K562 (cell line): ENCODE results near the gene ARMC8. TPM values are rescaled to one million over a fixed set of nuclear protein-coding genes. Genes with fewer than 3 reads are reported as not detected.

ENCODE experiments used
- ATAC-seq: fragments of 200-7000 bp; cut with Tn5 transposase; 3 replicates; pipeline ENCODE4 v1.9.1; 2020; ENCODE audit warnings: moderate library complexity
- BruUV-seq: library from RNA; stranded (reverse); fragments of 400-500 nt; replicated peaks from 2 replicates; lab custom pipeline; 2021; lab: Mats Ljungman, UMichigan
- CTCF ChIA-PET: fragments of 300-600 bp; formaldehyde crosslinking; extraction: SDS; loops from one replicate; lab custom pipeline; 2021; ENCODE audit warnings: low intra/inter-chr PET ratio; lab: Yijun Ruan, JAX
- POLR2A ChIA-PET: fragments of 300-600, 350-650 bp; sonication (Branson Sonifier 250); formaldehyde crosslinking; extraction: SDS; loops from one replicate; lab custom pipeline; 2021; ENCODE audit warnings: antibody characterized with exemption, inconsistent platforms; lab: Yijun Ruan, JAX
- DNase-seq, 4 experiments: peaks; one replicate each; pipeline versions ENCODE4 v3.0.0 to v3.0.0-alpha.2; 2011 to 2018; ENCODE audit warnings: low spot score in 3 of 4, mixed read lengths in 3 of 4; ENCODE audit errors: extremely low read depth in 1 of 4
- FAIRE-seq: peaks from 2 replicates; lab custom pipeline; 2011; peaks lifted over from hg19 to GRCh38; lab: Jason Lieb, UNC
- H2AFZ ChIP-seq: 2 replicates; pipeline ENCODE4 v1.6.0; 2011; ENCODE audit warnings: low read depth, low read length, control low read depth, inconsistent platforms
- H3K27ac ChIP-seq: fragments of 200-600 bp; 3 replicates; pipeline ENCODE4 v1.8.0; 2011; ENCODE audit warnings: low read depth, mild to moderate bottlenecking, control low read depth, inconsistent platforms, low read length, moderate library complexity, mixed read lengths; ENCODE audit errors: extremely low read depth
- H3K27me3 ChIP-seq, 2 experiments: fragments of 300-600 bp in 1 of 2; 2 replicates in 1 of 2; 3 replicates in 1 of 2; pipeline versions ENCODE4 v1.6.0 to v1.8.0; 2011; ENCODE audit warnings: inconsistent platforms in 2 of 2, low read length in 2 of 2, mild to moderate bottlenecking in 1 of 2, mixed read lengths in 1 of 2, moderate library complexity in 1 of 2; ENCODE audit not compliant: control insufficient read depth in 2 of 2, insufficient read depth in 2 of 2
- H3K36me3 ChIP-seq: fragments of 300-600 bp; 3 replicates; pipeline ENCODE4 v1.8.0; 2011; ENCODE audit warnings: mild to moderate bottlenecking, low read length, inconsistent platforms; ENCODE audit not compliant: control insufficient read depth, insufficient read depth
- H3K4me1 ChIP-seq, 2 experiments: fragments of 200-600 bp in 1 of 2; replicated peaks in 1 of 2; 2 replicates in 1 of 2; 3 replicates in 1 of 2; pipeline versions ENCODE4 v1.5.1 to v1.8.0; 2011; ENCODE audit warnings: inconsistent platforms in 2 of 2, low read length in 2 of 2, mild to moderate bottlenecking in 1 of 2, mixed read lengths in 1 of 2, moderate library complexity in 1 of 2; ENCODE audit not compliant: control insufficient read depth in 2 of 2, insufficient read depth in 2 of 2
- H3K4me2 ChIP-seq: 2 replicates; pipeline ENCODE4 v1.6.1; 2011; ENCODE audit warnings: low read length, control low read depth, inconsistent platforms, mixed read lengths; ENCODE audit not compliant: insufficient read depth
- H3K4me3 ChIP-seq: fragments of 200-600 bp; sonication (generic), shearing (Covaris generic); 2 replicates; pipeline ENCODE4 v1.5.1; 2016; ENCODE audit warnings: control low read depth, inconsistent platforms
- H3K79me2 ChIP-seq: fragments of 200-600 bp; 3 replicates; pipeline ENCODE4 v1.8.0; 2011; ENCODE audit warnings: low read length, inconsistent platforms; ENCODE audit not compliant: control insufficient read depth, insufficient read depth
- H3K9ac ChIP-seq, 2 experiments: 2 replicates each; pipeline versions ENCODE4 v1.6.0 to v1.6.1; 2011; ENCODE audit warnings: low read depth in 2 of 2, low read length in 2 of 2, control low read depth in 1 of 2, inconsistent platforms in 1 of 2, mild to moderate bottlenecking in 1 of 2, mixed read lengths in 1 of 2; ENCODE audit not compliant: insufficient read depth in 1 of 2
- H3K9me1 ChIP-seq: one replicate; pipeline ENCODE4 v1.6.0; 2011; ENCODE audit warnings: inconsistent platforms, mild to moderate bottlenecking, low read length, moderate library complexity; ENCODE audit not compliant: control insufficient read depth, insufficient read depth
- H3K9me3 ChIP-seq: replicated peaks from 2 replicates; pipeline ENCODE4 v1.5.1; 2011; ENCODE audit warnings: low read depth, low read length, inconsistent platforms; ENCODE audit not compliant: control insufficient read depth, insufficient read depth
- H4K20me1 ChIP-seq: replicated peaks from 2 replicates; pipeline ENCODE4 v1.6.1; 2011; ENCODE audit warnings: low read length, inconsistent platforms, mixed read lengths; ENCODE audit not compliant: control insufficient read depth, insufficient read depth
- BDP1 ChIP-seq: IDR thresholded peaks from 3 replicates; pipeline ENCODE4 v1.6.1; 2011; ENCODE audit not compliant: insufficient read length, insufficient read depth
- FOXO4 ChIP-seq: fragments of 450-650 bp; formaldehyde crosslinking; IDR thresholded peaks from 2 replicates; pipeline ENCODE4 v1.4.0; 2020; ENCODE audit warnings: mild to moderate bottlenecking, moderate library complexity
- GABPA ChIP-seq: fragments of 200-800 bp; sonication (Bioruptor generic); conservative IDR thresholded peaks from 2 replicates; pipeline ENCODE4 v1.6.1; 2016; ENCODE audit warnings: low read depth, missing genetic modification characterization, missing compliant biosample characterization
- HDGF ChIP-seq: fragments of 450-650 bp; IDR thresholded peaks from 2 replicates; pipeline ENCODE4 v1.6.1; 2016
- MBD1 ChIP-seq: fragments of 250-450 bp; sonication (Bioruptor Pico); IDR thresholded peaks from 2 replicates; pipeline ENCODE4 v1.8.0; 2022; ENCODE audit warnings: inconsistent platforms
- MEIS2 ChIP-seq: fragments of 450-650 bp; IDR thresholded peaks from 2 replicates; pipeline ENCODE4 v1.6.1; 2014; ENCODE audit warnings: mild to moderate bottlenecking; ENCODE audit not compliant: partially characterized antibody
- NRF1 ChIP-seq, 2 experiments: fragments of 450-650 bp; IDR thresholded peaks in 1 of 2; conservative IDR thresholded peaks in 1 of 2; 2 replicates each; pipeline ENCODE4 v1.6.1; 2014; ENCODE audit warnings: mild to moderate bottlenecking in 2 of 2
- TCF15 ChIP-seq: fragments of 250-450 bp; sonication (Bioruptor Pico); IDR thresholded peaks from 2 replicates; pipeline ENCODE4 v1.8.0; 2022; ENCODE audit warnings: moderate library complexity, mild to moderate bottlenecking, inconsistent platforms
- TCF3 ChIP-seq: sonication (generic); formaldehyde crosslinking; IDR thresholded peaks from 2 replicates; pipeline ENCODE4 v1.4.0; 2020; ENCODE audit warnings: mild to moderate bottlenecking, missing genetic modification reagents
- TOE1 ChIP-seq, 2 experiments: fragments of 450-650 bp in 1 of 2; sonication (generic) in 1 of 2; formaldehyde crosslinking in 1 of 2; IDR thresholded peaks; 2 replicates each; pipeline versions ENCODE4 v1.7.1 to v1.8.0; 2016 to 2022; ENCODE audit warnings: borderline replicate concordance in 2 of 2, mild to moderate bottlenecking in 2 of 2, antibody characterized with exemption in 1 of 2, inconsistent platforms in 1 of 2, low read depth in 1 of 2, missing genetic modification reagents in 1 of 2, moderate library complexity in 1 of 2
- ZFPM2 ChIP-seq: fragments of 250-450 bp; sonication (Bioruptor Pico); IDR thresholded peaks from 2 replicates; pipeline ENCODE4 v1.5.1; 2022; ENCODE audit warnings: mild to moderate bottlenecking
- ZNF24 ChIP-seq: fragments of 450-650 bp; IDR thresholded peaks from 2 replicates; pipeline ENCODE4 v1.6.1; 2016
- ZNF778 ChIP-seq: fragments of 450-650 bp; formaldehyde crosslinking; IDR thresholded peaks from 2 replicates; pipeline ENCODE4 v1.4.0; 2020; ENCODE audit warnings: mild to moderate bottlenecking, moderate library complexity
- WGBS: fragments of 100-300 bp; shearing (Covaris generic); methylation state at CpG from one replicate; pipeline ENCODE4 v1.1.6; 2016; ENCODE audit warnings: low coverage, mixed read lengths; ENCODE audit not compliant: insufficient coverage; ENCODE audit errors: missing lambda C conversion rate; 5-methylcytosine and 5-hydroxymethylcytosine counted together
- in situ Hi-C: fragments of 300-500 bp; cut with MboI; formaldehyde crosslinking; loops from 4 replicates; pipeline ENCODE4 v1.15.0; 2018; ENCODE audit warnings: inconsistent platforms, mixed read lengths
- intact Hi-C: fragments of 100-400 bp; cut with micrococcal nuclease; formaldehyde crosslinking; loops from 2 replicates; pipeline ENCODE4 v1.14.2; 2022
- polyA plus RNA-seq, 8 experiments: library from polyadenylated mRNA; depleted of rRNA in 4 of 8; stranded (reverse) in 5 of 8; unstranded in 3 of 8; fragments of >200 nt; fragmentation: Nextera tagmentation in 2 of 8; fragmentation: Illumina TruSeq in 1 of 8; extraction: Ambion mirVana in 2 of 8; extraction: Trizol in 1 of 8; gene quantifications; 2 replicates each; pipeline versions ENCODE4 v1.2.1 to v1.2.3, GENCODE V29; 2011 to 2014; ENCODE audit warnings: inconsistent platforms in 1 of 8, missing spikeins in 1 of 8
- total RNA-seq, 7 experiments: library from RNA; depleted of rRNA in 6 of 7; stranded (reverse); fragments of >200 nt in 6 of 7; fragmentation: Illumina TruSeq in 2 of 7; extraction: Trizol in 2 of 7; gene quantifications; 2 replicates each; pipeline versions ENCODE4 v1.2.1 to v1.2.3, GENCODE V29; 2011 to 2021; ENCODE audit warnings: low replicate concordance in 1 of 7
- TF ChIP-seq, protein P1 (sequence below), 2 experiments: IDR thresholded peaks in 1 of 2; conservative IDR thresholded peaks in 1 of 2; 2 replicates each; pipeline ENCODE4 v1.6.1; 2016; ENCODE audit warnings: low read depth in 2 of 2, mild to moderate bottlenecking in 1 of 2, missing compliant biosample characterization in 1 of 2, missing genetic modification characterization in 1 of 2, moderate library complexity in 1 of 2

Gene ARMC8
- total and polyA plus RNA-seq, 9 of the 15 experiments (the other 6 are each of a cell fraction or from before 2014, with no cell fraction given): 22.4 to 76.1 (median 37.3) TPM

DNA sequence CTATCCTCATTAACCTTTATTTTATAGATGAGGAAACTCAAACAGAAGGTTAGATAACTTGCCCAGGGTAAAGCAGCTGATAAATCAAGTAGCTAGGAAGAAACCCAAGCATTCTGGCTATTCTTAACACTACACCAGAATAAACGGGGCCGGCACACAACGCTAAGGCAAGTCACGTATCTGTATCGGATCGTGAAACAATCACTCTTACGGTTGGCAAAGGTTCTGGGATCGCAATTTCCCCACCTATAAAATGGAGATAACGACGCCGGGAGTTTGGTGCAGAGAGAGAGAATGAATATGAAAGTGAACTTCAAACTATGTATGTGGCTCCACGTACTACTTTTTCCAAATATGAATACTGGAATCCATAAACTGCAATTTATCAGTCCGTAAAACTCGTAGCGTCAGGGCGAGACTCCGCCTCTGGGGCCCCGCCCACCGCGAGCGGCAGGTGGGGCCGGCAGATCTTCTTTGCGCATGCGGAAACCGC, 252 bp upstream of the ARMC8 start:
- DNase-seq: peak; percentile 88 to 96 (median 90)
- CTCF ChIA-PET: no interaction called here
- Histone ChIP-seq H3K9me3 (no peaks in the 10 kb centered on the region), H3K9ac (peak overlapping the region; percentile 92 to 95), H3K36me3 (peaks cover 26% of the 10 kb centered on the region), H3K27me3 (no peaks in the 10 kb centered on the region), H2AFZ (peak overlapping the region; percentile 92), H3K4me3 (peak overlapping the region; percentile 77), H3K9me1 (no peaks in the 10 kb centered on the region), H3K27ac (peak overlapping the region; percentile 97), H4K20me1 (no peaks in the 10 kb centered on the region; the same call in 1 of the 2 replicates), H3K4me1 (peaks cover 0 to 14% of the 10 kb centered on the region in 2 experiments; a peak in 2 of 5 replicates), H3K4me2 (peak overlapping the region; percentile 92), H3K79me2 (peaks cover 47% of the 10 kb centered on the region)
- POLR2A ChIA-PET: interaction anchor here (0.6 to 2.5 kb wide), 3 partner anchors 10 to 61 kb away, joined by 3 to 14 read pairs (median 6); partner anchors contain the start of gene DBR1
- FAIRE-seq: no peak
- under 1% methylated on average over 16 of the region's 25 CpGs for WGBS
- intact Hi-C loops (loop anchor here (10.0 kb wide), 1 partner anchor 728 kb away; no protein-coding TSS in a partner anchor), in situ Hi-C loops (no loop called here)
- ATAC-seq: peak; percentile 88
- BruUV-seq: no TSS peak
- no peak for TF ChIP-seq TOE1 (IDR thresholded peaks at IDR 0.05; ENCODE audit: borderline replicate concordance)
- no peak for TF ChIP-seq TOE1 (CRISPR knock-in tag; IDR thresholded peaks at IDR 0.05; ENCODE audit: borderline replicate concordance, low read depth)
- no peak for TF ChIP-seq HDGF
- no peak for TF ChIP-seq BDP1
- no peak for TF ChIP-seq ZFPM2 (CRISPR knock-in tag)
- TF ChIP-seq FOXO4 (CRISPR knock-in tag): no peak
- peak; percentile 89 to 91 for TF ChIP-seq NRF1 (conservative IDR thresholded peaks at IDR 0.05 in 1 of 2, IDR thresholded peaks at IDR 0.05 in 1 of 2)
- TF ChIP-seq ZNF778 (CRISPR knock-in tag): no peak
- TF ChIP-seq MBD1: no peak
- peak; percentile 76 for TF ChIP-seq ZNF24
- no peak for TF ChIP-seq TCF3 (CRISPR knock-in tag)
- TF ChIP-seq, protein P1, sequence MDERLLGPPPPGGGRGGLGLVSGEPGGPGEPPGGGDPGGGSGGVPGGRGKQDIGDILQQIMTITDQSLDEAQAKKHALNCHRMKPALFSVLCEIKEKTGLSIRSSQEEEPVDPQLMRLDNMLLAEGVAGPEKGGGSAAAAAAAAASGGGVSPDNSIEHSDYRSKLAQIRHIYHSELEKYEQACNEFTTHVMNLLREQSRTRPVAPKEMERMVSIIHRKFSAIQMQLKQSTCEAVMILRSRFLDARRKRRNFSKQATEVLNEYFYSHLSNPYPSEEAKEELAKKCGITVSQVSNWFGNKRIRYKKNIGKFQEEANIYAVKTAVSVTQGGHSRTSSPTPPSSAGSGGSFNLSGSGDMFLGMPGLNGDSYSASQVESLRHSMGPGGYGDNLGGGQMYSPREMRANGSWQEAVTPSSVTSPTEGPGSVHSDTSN (CRISPR knock-in tag; IDR thresholded peaks at IDR 0.05; ENCODE audit: low read depth): no peak
- TF ChIP-seq, protein P1 (tag; conservative IDR thresholded peaks at IDR 0.05; ENCODE audit: low read depth): peak; percentile 36; the same call in 1 of the 2 replicates
- TF ChIP-seq MEIS2: peak; percentile 58
- TF ChIP-seq GABPA (tag): no peak
- no peak for TF ChIP-seq TCF15 (CRISPR knock-in tag)
